GM19468 (cell line): ENCODE results near the gene RAB11B.
A peak's percentile ranks its signal among the peaks of the same experiment; 100 is the strongest.
"Not testable (repeated sequence)": the region's sequence is repeated elsewhere in the genome, so short reads cannot be mapped to it uniquely, and the experiment has no call there.

Experiments
- ATAC-seq: cut with Tn5 transposase; IDR thresholded peaks from one replicate; pipeline ENCODE4 v1.9.1; 2021; ENCODE audit warnings: mild to moderate bottlenecking, moderate library complexity, moderate number of reproducible peaks; ENCODE audit not compliant: unreplicated experiment; ENCODE audit errors: extremely low read depth

RAB11B gene

DNA sequence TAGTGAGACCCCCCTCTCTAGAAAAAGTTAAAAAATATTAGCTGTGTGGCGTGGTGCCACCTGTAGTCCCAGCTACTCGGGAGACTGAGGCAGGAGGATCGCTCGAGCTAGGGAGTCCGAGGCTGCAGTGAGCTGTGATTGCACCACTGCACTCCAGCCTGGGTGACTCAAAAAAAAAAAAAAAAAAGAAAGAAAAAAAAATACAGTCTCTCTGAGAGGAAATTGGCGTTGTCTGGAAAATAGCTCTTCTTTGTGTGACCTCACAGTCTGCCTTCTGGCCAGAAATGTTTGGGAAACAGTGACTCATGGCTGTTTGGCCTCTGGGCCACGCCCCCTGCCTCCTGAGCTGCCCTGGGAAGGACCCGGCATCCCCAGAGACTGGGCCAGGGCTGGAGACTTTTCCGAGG, 33.7 kb downstream of the RAB11B start:
- ATAC-seq, result no peak

GRCh38 chr19:8425331-8425730, 35.2 kb downstream of the RAB11B start:
- ATAC-seq, result not testable (repeated sequence)

DNA sequence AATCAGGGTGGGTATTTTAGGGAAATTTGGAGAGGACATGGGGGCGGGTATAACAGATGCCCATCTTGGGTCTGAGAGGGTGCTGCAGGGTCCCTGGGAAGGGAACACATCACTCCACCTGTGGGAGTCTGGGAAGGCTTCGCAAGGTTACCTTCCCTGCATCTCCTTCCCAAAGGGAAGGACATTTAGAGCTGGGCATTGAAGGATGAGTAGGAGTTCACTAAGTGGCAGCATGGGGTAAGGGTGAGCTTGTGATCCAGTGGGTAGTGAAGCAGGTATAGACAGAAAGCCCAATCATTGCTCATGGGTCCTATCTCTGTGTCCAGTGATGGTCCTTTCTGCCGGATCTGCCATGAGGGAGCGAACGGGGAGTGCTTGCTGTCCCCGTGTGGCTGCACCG, 36.1 kb downstream of the RAB11B start:
- no peak for ATAC-seq

DNA sequence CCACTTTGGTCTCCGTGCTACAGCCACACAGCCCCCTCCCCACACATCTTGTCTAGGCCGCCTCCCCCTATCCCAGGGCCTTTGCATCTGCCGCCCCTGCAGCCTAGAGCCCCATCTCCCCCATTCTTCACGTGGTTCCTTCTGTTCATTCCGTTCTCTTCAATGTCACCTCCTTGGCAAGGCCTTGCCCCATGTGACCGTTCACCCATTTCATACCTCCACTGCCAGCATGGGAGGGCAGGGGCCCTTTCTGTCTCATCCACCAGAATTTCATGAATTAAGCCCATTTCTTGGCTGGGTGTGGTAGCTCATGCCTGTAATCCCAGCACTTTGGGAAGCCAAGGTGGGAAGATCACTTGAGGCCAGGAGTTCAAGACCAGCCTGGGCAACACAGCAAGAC, 38.9 kb downstream of the RAB11B start:
- no peak for ATAC-seq

- no peak for ATAC-seq
Observed at GRCh38 chr19:8429826-8430225, 39.7 kb downstream of the RAB11B start.

DNA sequence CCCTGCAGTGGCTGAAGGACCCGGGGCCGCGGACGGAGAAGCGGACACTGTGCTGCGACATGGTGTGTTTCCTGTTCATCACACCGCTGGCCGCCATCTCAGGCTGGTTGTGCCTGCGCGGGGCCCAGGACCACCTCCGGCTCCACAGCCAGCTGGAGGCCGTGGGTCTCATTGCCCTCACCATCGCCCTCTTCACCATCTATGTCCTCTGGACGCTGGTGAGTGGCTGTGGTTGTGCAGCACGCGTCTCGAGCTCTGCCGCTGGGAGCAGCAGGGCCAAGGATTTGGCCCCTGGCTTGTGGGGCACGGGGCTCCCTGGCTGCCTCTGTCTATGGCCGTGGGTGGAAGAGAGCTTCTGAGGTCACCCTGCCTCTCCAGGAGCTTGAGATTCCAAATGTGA, 40.5 kb downstream of the RAB11B start:
- ATAC-seq, result no peak

DNA sequence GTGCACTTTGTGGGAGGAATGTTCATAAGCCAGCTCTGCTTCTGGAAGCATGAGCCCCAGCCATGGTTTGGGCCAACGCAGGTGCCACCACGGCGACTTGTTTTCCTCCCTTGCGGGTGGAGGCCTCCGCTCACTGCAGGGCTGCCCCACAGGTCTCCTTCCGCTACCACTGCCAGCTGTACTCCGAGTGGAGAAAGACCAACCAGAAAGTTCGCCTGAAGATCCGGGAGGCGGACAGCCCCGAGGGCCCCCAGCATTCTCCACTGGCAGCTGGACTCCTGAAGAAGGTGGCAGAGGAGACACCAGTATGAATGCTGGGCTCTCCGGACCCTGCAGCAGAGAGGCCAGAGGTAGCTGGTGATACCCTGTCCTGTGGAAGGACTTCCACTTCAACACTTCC, 48.1 kb downstream of the RAB11B start:
- no peak for ATAC-seq

GRCh38 chr19:8441725-8442544, 51.8 kb downstream of the RAB11B start:
- no peak for ATAC-seq

- ATAC-seq, result not testable (repeated sequence)
Observed at GRCh38 chr19:8444140-8444676, 54.0 kb downstream of the RAB11B start.

- peak; percentile 62 for ATAC-seq
Observed at GRCh38 chr19:8444677-8445487, 54.7 kb downstream of the RAB11B start, which contains the start of gene HNRNPM. Gene HNRNPM (plus strand): TSS chr19:8444975. CDS start chr19:8444999, 24 bp downstream.

- no peak for ATAC-seq
Observed at GRCh38 chr19:8445488-8446001, 55.4 kb downstream of the RAB11B start.

- no peak for ATAC-seq
Observed at GRCh38 chr19:8446061-8446709, 56.0 kb downstream of the RAB11B start.

DNA sequence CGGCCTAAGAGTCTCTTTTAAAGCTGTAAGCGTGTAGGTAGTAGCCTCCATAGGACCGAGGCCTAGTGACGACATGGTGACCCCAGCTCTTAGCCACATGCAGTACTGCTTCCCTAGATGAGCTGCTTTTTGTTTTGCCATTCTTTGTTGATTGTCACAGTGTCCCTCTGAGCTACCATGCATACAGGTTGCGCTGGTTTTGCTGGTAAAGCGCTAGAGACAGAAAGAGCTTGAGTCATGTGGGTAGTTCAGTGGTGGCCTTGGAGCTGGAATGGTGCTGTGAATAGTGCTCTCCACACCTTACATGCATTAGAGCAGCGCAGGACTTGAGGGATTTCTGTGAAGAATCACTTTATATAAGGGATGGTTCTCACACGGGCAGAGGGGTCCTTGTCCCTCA, 59.7 kb downstream of the RAB11B start:
- no peak for ATAC-seq

DNA sequence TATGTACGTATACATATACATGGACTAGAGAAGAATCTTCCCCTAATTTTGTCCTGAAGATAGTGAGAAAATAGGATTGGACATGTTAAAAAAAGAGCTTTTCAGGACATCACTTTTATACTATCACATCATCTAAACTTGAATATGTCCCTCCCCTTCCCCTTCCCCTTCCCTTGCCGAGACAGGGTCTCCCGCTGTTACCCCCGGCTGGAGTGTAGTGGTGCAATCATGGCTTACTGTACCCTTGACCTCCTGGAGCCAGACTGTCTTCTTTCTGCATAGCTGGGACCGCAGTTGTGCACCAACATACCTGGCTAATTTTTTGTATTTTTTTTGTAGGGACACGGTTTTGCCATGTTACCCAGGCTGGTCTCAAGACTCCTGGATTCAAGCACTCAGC, 61.2 kb downstream of the RAB11B start:
- ATAC-seq, result no peak

- ATAC-seq, result no peak
Observed at GRCh38 chr19:8451885-8452284, 61.7 kb downstream of the RAB11B start.

DNA sequence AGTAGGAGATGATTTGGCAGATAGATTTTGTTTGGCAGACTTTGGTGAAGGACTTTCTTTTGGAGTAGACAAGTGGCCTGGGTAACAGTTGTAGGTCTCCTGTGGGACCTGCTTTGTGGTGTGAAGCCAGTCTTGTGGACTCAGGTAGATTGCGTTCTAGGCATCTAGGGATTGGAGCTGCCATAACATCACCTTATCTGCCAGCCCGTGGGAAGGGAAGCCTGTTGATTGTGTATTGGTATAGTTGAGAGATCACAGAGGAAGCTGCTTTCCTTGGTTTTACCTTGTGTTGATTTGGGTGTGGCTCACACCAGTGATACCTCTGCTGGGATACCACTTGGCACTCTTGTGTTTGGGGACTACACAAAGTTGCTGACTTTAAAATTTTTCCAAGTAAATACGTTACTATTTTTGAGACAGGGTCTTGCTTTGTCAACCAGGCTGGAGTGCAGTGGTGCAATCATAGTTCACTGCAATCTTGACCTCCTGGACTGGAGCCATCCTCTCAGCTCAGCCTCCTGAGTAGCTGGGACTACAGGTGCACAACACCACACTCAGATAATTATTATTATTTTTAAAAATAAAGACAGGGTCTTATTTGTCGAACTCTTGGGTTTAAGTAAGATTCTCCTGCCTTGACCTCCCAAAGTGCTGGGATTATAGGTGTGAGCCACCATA, 62.4 kb downstream of the RAB11B start:
- no peak for ATAC-seq

DNA sequence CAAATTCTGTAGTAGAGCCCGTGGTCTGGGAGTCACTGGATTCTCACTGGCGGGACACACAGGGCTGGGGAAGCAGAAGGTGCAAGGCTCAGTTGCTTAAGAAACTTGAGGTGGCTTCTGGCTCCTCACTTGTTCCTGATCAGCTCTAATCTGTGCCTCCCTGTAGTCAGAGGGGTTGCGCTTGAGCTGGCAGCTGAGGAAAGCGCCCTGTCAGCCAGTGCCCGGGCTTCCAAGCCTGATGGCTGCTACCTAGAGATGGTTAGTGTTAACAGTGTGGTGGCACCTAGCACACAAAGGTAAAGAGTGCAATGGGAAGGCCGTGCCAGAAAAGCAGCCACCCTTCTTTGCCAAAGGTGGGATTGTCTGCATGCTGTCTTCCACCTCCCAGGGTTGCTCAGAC, 63.5 kb downstream of the RAB11B start:
- ATAC-seq, result no peak
